ENCODE data around the gene CHRND. TPM values are rescaled to one million over a fixed set of nuclear protein-coding genes. Genes with fewer than 3 reads are reported as not detected.

The CHRND gene
- polyA plus RNA-seq, 1 donor from 2014 or later = not detected

DNA sequence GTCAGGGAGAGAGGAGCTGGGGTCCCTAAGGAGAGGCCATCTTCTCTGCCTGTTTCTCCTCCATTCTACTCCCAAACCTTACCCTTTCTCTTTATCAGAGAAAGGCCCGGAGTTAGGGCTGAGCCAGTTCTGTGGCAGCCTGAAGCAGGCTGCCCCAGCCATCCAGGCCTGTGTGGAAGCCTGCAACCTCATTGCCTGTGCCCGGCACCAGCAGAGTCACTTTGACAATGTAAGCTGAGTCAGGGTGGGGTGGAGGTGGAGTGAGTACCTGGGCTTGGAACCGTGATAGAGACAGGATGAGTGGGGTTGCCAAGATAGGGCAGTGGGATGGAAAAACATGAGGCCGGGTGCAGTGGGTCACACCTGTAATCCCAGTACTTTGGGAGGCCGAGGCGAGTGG lies 18.7 kb downstream of the CHRND start:
- H3K9me3 ChIP-seq (ENCODE audit: low read length) = no peaks in the 10 kb centered on the region
- H2AFZ ChIP-seq (ENCODE audit: low read depth, low read length) = no peak overlapping the region
- H3K9me2 ChIP-seq (ENCODE audit: insufficient read depth, low read length) = no peaks in the 10 kb centered on the region
- H3K4me3 ChIP-seq (ENCODE audit: low read length) = no peak overlapping the region
- H3K9ac ChIP-seq (ENCODE audit: low read length) = no peak overlapping the region
- peaks cover 14% of the 10 kb centered on the region for H3K79me2 ChIP-seq (replicated peaks; ENCODE audit: insufficient read depth, low read length)
- H3K4me2 ChIP-seq (ENCODE audit: low read length) = no peak overlapping the region
- H3K27me3 ChIP-seq (ENCODE audit: insufficient read depth, low read depth, low read length) = no peaks in the 10 kb centered on the region
- peaks cover 16% of the 10 kb centered on the region for H3K36me3 ChIP-seq (ENCODE audit: insufficient read depth, low read length)
- TF ChIP-seq POLR2AphosphoS5 (IDR thresholded peaks at IDR 0.05) (no peak), MXI1 (conservative IDR thresholded peaks at IDR 0.05; ENCODE audit: poor library complexity, severe bottlenecking) (no peak), RAD21 (conservative IDR thresholded peaks at IDR 0.05) (no peak), EP300 (conservative IDR thresholded peaks at IDR 0.05; ENCODE audit: poor library complexity, severe bottlenecking) (no peak), SMC3 (conservative IDR thresholded peaks at IDR 0.05; ENCODE audit: poor library complexity) (no peak), TAF1 (IDR thresholded peaks at IDR 0.05; ENCODE audit: low read depth) (no peak), EZH2 (IDR thresholded peaks at IDR 0.05; ENCODE audit: borderline replicate concordance, insufficient read depth, low read length, poor library complexity, severe bottlenecking) (no peak)
- TF ChIP-seq, protein P1, sequence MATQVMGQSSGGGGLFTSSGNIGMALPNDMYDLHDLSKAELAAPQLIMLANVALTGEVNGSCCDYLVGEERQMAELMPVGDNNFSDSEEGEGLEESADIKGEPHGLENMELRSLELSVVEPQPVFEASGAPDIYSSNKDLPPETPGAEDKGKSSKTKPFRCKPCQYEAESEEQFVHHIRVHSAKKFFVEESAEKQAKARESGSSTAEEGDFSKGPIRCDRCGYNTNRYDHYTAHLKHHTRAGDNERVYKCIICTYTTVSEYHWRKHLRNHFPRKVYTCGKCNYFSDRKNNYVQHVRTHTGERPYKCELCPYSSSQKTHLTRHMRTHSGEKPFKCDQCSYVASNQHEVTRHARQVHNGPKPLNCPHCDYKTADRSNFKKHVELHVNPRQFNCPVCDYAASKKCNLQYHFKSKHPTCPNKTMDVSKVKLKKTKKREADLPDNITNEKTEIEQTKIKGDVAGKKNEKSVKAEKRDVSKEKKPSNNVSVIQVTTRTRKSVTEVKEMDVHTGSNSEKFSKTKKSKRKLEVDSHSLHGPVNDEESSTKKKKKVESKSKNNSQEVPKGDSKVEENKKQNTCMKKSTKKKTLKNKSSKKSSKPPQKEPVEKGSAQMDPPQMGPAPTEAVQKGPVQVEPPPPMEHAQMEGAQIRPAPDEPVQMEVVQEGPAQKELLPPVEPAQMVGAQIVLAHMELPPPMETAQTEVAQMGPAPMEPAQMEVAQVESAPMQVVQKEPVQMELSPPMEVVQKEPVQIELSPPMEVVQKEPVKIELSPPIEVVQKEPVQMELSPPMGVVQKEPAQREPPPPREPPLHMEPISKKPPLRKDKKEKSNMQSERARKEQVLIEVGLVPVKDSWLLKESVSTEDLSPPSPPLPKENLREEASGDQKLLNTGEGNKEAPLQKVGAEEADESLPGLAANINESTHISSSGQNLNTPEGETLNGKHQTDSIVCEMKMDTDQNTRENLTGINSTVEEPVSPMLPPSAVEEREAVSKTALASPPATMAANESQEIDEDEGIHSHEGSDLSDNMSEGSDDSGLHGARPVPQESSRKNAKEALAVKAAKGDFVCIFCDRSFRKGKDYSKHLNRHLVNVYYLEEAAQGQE (IDR thresholded peaks at IDR 0.05; ENCODE audit: borderline replicate concordance) = no peak
- TF ChIP-seq, protein P2, sequence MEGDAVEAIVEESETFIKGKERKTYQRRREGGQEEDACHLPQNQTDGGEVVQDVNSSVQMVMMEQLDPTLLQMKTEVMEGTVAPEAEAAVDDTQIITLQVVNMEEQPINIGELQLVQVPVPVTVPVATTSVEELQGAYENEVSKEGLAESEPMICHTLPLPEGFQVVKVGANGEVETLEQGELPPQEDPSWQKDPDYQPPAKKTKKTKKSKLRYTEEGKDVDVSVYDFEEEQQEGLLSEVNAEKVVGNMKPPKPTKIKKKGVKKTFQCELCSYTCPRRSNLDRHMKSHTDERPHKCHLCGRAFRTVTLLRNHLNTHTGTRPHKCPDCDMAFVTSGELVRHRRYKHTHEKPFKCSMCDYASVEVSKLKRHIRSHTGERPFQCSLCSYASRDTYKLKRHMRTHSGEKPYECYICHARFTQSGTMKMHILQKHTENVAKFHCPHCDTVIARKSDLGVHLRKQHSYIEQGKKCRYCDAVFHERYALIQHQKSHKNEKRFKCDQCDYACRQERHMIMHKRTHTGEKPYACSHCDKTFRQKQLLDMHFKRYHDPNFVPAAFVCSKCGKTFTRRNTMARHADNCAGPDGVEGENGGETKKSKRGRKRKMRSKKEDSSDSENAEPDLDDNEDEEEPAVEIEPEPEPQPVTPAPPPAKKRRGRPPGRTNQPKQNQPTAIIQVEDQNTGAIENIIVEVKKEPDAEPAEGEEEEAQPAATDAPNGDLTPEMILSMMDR (IDR thresholded peaks at IDR 0.05; ENCODE audit: poor library complexity, severe bottlenecking) = no peak
- H4K20me1 ChIP-seq (ENCODE audit: insufficient read depth) = no peaks in the 10 kb centered on the region
- H3K27ac ChIP-seq (ENCODE audit: low read length) = no peak overlapping the region
- H3F3A ChIP-seq (ENCODE audit: insufficient read depth, low read length, poor library complexity, severe bottlenecking) = no peaks in the 10 kb centered on the region

- peaks cover 16% of the 10 kb centered on the region for H3K36me3 ChIP-seq (ENCODE audit: insufficient read depth, low read length)
- no peaks in the 10 kb centered on the region for H3K9me3 ChIP-seq (ENCODE audit: low read length)
- TF ChIP-seq EP300 (conservative IDR thresholded peaks at IDR 0.05; ENCODE audit: poor library complexity, severe bottlenecking) (no peak), TAF1 (IDR thresholded peaks at IDR 0.05; ENCODE audit: low read depth) (no peak), EZH2 (IDR thresholded peaks at IDR 0.05; ENCODE audit: borderline replicate concordance, insufficient read depth, low read length, poor library complexity, severe bottlenecking) (no peak), SMC3 (conservative IDR thresholded peaks at IDR 0.05; ENCODE audit: poor library complexity) (no peak), POLR2AphosphoS5 (IDR thresholded peaks at IDR 0.05) (no peak), MXI1 (conservative IDR thresholded peaks at IDR 0.05; ENCODE audit: poor library complexity, severe bottlenecking) (no peak), RAD21 (conservative IDR thresholded peaks at IDR 0.05) (no peak)
- TF ChIP-seq, protein P2 (IDR thresholded peaks at IDR 0.05; ENCODE audit: poor library complexity, severe bottlenecking) = no peak
- TF ChIP-seq, protein P1 (IDR thresholded peaks at IDR 0.05; ENCODE audit: borderline replicate concordance) = no peak
These were observed 19.8 kb downstream of the CHRND start for GRCh38 chr2:232545511-232546375.

More at GRCh38 chr2:232545511-232546375, 19.8 kb downstream of the CHRND start:
- no peaks in the 10 kb centered on the region for H3K9me2 ChIP-seq (ENCODE audit: insufficient read depth, low read length)
- no peaks in the 10 kb centered on the region for H3K27me3 ChIP-seq (ENCODE audit: insufficient read depth, low read depth, low read length)
- H3K9ac ChIP-seq (ENCODE audit: low read length) = no peak overlapping the region
- no peak overlapping the region for H3K27ac ChIP-seq (ENCODE audit: low read length)
- no peak overlapping the region for H2AFZ ChIP-seq (ENCODE audit: low read depth, low read length)
- peaks cover 14% of the 10 kb centered on the region for H3K79me2 ChIP-seq (replicated peaks; ENCODE audit: insufficient read depth, low read length)
- no peaks in the 10 kb centered on the region for H3F3A ChIP-seq (ENCODE audit: insufficient read depth, low read length, poor library complexity, severe bottlenecking)
- H4K20me1 ChIP-seq (ENCODE audit: insufficient read depth) = no peaks in the 10 kb centered on the region
- no peak overlapping the region for H3K4me2 ChIP-seq (ENCODE audit: low read length)
- H3K4me3 ChIP-seq (ENCODE audit: low read length) = no peak overlapping the region

Measured in neural cell (in vitro differentiated cells).